K562 (cell line): ENCODE results near the gene HYAL1. TPM values are rescaled to one million over a fixed set of nuclear protein-coding genes. Genes with fewer than 3 reads are reported as not detected.

Source experiments
- CBX3 ChIP-seq, 2 experiments: IDR thresholded peaks; 1 replicate in 1 of 2; 2 replicates in 1 of 2; pipeline ENCODE4 v1.6.1; 2012; ENCODE audit warnings: inconsistent platforms in 2 of 2, low read length in 2 of 2, borderline replicate concordance in 1 of 2, control low read depth in 1 of 2
- ETV5 ChIP-seq: sonication (generic); formaldehyde crosslinking; IDR thresholded peaks from 2 replicates; pipeline ENCODE4 v1.4.0; 2020; ENCODE audit warnings: low read depth, mild to moderate bottlenecking, missing genetic modification reagents
- HNRNPLL ChIP-seq: fragments of 200-400 bp; formaldehyde crosslinking; IDR thresholded peaks from 2 replicates; pipeline ENCODE4 v1.6.1; 2017; ENCODE audit warnings: low read length, low read depth, mild to moderate bottlenecking; ENCODE audit not compliant: poor library complexity, severe bottlenecking
- KAT7 ChIP-seq: sonication (generic); formaldehyde crosslinking; IDR thresholded peaks from 2 replicates; pipeline ENCODE4 v1.8.0; 2022; ENCODE audit warnings: missing genetic modification reagents, mild to moderate bottlenecking, borderline replicate concordance
- NFIC ChIP-seq: fragments of 450-650 bp; IDR thresholded peaks from 2 replicates; pipeline ENCODE4 v1.6.1; 2017; ENCODE audit warnings: mild to moderate bottlenecking, inconsistent platforms
- RBM25 ChIP-seq: fragments of 200-400 bp; formaldehyde crosslinking; IDR thresholded peaks from 2 replicates; pipeline ENCODE4 v1.6.1; 2018; ENCODE audit warnings: low read length, low read depth, moderate library complexity; ENCODE audit not compliant: severe bottlenecking
- SRSF7 ChIP-seq: fragments of 200-400 bp; formaldehyde crosslinking; optimal IDR thresholded peaks from 2 replicates; pipeline ENCODE3; 2017; ENCODE audit warnings: mild to moderate bottlenecking, low read depth, low read length
- TBL1XR1 ChIP-seq, 2 experiments: IDR thresholded peaks; 2 replicates each; pipeline ENCODE4 v1.6.1; 2012; ENCODE audit warnings: improper control_type of control experiment in 2 of 2, low read length in 2 of 2, mild to moderate bottlenecking in 1 of 2
- TOE1 ChIP-seq, 2 experiments: fragments of 450-650 bp in 1 of 2; sonication (generic) in 1 of 2; formaldehyde crosslinking in 1 of 2; IDR thresholded peaks; 2 replicates each; pipeline versions ENCODE4 v1.7.1 to v1.8.0; 2016 to 2022; ENCODE audit warnings: borderline replicate concordance in 2 of 2, mild to moderate bottlenecking in 2 of 2, antibody characterized with exemption in 1 of 2, inconsistent platforms in 1 of 2, low read depth in 1 of 2, missing genetic modification reagents in 1 of 2, moderate library complexity in 1 of 2
- ZBTB7A ChIP-seq: IDR thresholded peaks from 2 replicates; pipeline ENCODE4 v1.6.1; 2011; ENCODE audit warnings: low read depth, mild to moderate bottlenecking, low read length, moderate library complexity, borderline replicate concordance; ENCODE audit not compliant: control insufficient read depth
- ZNF408 ChIP-seq: fragments of 250-450 bp; sonication (Bioruptor Pico); IDR thresholded peaks from 2 replicates; pipeline ENCODE4 v1.4.0; 2020; ENCODE audit warnings: low read depth, mild to moderate bottlenecking, moderate library complexity
- polyA plus RNA-seq, 8 experiments: library from polyadenylated mRNA; depleted of rRNA in 4 of 8; stranded (reverse) in 5 of 8; unstranded in 3 of 8; fragments of >200 nt; fragmentation: Nextera tagmentation in 2 of 8; fragmentation: Illumina TruSeq in 1 of 8; extraction: Ambion mirVana in 2 of 8; extraction: Trizol in 1 of 8; gene quantifications; 2 replicates each; pipeline versions ENCODE4 v1.2.1 to v1.2.3, GENCODE V29; 2011 to 2014; ENCODE audit warnings: inconsistent platforms in 1 of 8, missing spikeins in 1 of 8
- total RNA-seq, 7 experiments: library from RNA; depleted of rRNA in 6 of 7; stranded (reverse); fragments of >200 nt in 6 of 7; fragmentation: Illumina TruSeq in 2 of 7; extraction: Trizol in 2 of 7; gene quantifications; 2 replicates each; pipeline versions ENCODE4 v1.2.1 to v1.2.3, GENCODE V29; 2011 to 2021; ENCODE audit warnings: low replicate concordance in 1 of 7
- TF ChIP-seq, protein P1 (sequence below), 2 experiments: fragments of 450-650 bp; conservative IDR thresholded peaks; 2 replicates each; pipeline ENCODE4 v1.6.1; 2017; ENCODE audit warnings: mild to moderate bottlenecking in 2 of 2, moderate library complexity in 2 of 2
- TF ChIP-seq, protein P2 (sequence below): fragments of 450-650 bp; formaldehyde crosslinking; conservative IDR thresholded peaks from 2 replicates; pipeline ENCODE4 v1.4.0; 2022; ENCODE audit warnings: mild to moderate bottlenecking, missing genetic modification characterization
- TF ChIP-seq, protein P3 (sequence below): fragments of 250-450 bp; sonication (Bioruptor Pico); IDR thresholded peaks from 2 replicates; pipeline ENCODE4 v1.4.0; 2020; ENCODE audit warnings: borderline replicate concordance
- TF ChIP-seq, protein P4 (sequence below): fragments of 250-450 bp; sonication (Bioruptor Pico); IDR thresholded peaks from 2 replicates; pipeline ENCODE4 v1.5.0; 2021
- TF ChIP-seq, protein P5 (sequence below), 2 experiments: fragments of 150-350 bp in 1 of 2; IDR thresholded peaks; 2 replicates each; pipeline ENCODE4 v1.6.1; 2012 to 2016; ENCODE audit warnings: low read depth in 2 of 2, low read length in 2 of 2, mild to moderate bottlenecking in 1 of 2, moderate library complexity in 1 of 2

Gene HYAL1
- total and polyA plus RNA-seq, 9 of the 15 experiments (the other 6 are each of a cell fraction or from before 2014, with no cell fraction given): 1.4 to 8.5 (median 4.7) TPM

DNA sequence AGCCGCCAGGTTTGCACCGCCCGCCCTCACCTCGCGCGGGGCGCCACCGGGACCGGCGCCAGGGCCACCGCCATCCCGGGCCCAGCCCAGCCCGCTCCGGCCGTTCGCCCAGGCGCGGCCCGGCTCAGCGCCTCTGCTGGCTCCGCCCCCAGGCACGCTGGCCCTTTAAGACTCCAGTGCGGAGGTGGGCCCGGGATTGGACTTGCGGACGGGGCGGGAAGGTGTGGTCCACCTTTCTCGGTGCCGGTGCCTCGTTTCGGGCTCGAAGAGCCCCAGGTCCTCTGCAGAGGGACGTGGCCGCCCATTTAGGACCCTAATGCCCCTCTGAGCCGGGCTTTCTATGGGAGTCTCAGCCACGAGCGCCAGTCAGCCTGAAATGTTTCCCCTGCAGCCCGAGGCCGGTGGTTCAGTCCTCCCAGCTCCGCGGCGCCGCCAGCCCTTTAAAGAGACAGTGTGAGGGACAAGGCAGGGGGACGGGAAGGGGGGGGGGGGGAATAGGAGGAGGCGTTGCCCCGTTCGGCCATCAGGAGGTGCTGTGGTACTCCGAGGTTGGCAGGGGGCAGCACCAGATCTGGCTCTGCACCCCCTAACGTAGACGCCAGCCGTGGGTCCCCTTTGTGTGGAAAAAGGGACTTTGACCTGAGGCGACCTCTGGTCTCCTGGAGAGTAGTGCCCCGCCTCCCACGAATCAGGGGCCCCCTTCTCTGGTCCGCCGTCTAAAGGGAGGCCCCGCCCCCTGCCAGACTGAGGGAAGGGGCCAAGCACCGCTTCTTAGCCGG is 18.2 kb upstream of the HYAL1 start (continued):
- TF ChIP-seq NFIC: peak; percentile 56; the same call in 1 of the 2 replicates
- TF ChIP-seq, protein P1, sequence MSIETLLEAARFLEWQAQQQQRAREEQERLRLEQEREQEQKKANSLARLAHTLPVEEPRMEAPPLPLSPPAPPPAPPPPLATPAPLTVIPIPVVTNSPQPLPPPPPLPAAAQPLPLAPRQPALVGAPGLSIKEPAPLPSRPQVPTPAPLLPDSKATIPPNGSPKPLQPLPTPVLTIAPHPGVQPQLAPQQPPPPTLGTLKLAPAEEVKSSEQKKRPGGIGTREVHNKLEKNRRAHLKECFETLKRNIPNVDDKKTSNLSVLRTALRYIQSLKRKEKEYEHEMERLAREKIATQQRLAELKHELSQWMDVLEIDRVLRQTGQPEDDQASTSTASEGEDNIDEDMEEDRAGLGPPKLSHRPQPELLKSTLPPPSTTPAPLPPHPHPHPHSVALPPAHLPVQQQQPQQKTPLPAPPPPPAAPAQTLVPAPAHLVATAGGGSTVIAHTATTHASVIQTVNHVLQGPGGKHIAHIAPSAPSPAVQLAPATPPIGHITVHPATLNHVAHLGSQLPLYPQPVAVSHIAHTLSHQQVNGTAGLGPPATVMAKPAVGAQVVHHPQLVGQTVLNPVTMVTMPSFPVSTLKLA (conservative IDR thresholded peaks at IDR 0.05): peak; percentile 77 to 87
- peak; percentile 31 for TF ChIP-seq RBM25
- no peak for TF ChIP-seq SRSF7
- TF ChIP-seq TOE1 (IDR thresholded peaks at IDR 0.05; ENCODE audit: borderline replicate concordance): peak; percentile 100
- TF ChIP-seq TOE1 (CRISPR knock-in tag; IDR thresholded peaks at IDR 0.05; ENCODE audit: borderline replicate concordance, low read depth): no peak
- TF ChIP-seq, protein P2, sequence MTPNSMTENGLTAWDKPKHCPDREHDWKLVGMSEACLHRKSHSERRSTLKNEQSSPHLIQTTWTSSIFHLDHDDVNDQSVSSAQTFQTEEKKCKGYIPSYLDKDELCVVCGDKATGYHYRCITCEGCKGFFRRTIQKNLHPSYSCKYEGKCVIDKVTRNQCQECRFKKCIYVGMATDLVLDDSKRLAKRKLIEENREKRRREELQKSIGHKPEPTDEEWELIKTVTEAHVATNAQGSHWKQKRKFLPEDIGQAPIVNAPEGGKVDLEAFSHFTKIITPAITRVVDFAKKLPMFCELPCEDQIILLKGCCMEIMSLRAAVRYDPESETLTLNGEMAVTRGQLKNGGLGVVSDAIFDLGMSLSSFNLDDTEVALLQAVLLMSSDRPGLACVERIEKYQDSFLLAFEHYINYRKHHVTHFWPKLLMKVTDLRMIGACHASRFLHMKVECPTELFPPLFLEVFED: no peak
- TF ChIP-seq, protein P3, sequence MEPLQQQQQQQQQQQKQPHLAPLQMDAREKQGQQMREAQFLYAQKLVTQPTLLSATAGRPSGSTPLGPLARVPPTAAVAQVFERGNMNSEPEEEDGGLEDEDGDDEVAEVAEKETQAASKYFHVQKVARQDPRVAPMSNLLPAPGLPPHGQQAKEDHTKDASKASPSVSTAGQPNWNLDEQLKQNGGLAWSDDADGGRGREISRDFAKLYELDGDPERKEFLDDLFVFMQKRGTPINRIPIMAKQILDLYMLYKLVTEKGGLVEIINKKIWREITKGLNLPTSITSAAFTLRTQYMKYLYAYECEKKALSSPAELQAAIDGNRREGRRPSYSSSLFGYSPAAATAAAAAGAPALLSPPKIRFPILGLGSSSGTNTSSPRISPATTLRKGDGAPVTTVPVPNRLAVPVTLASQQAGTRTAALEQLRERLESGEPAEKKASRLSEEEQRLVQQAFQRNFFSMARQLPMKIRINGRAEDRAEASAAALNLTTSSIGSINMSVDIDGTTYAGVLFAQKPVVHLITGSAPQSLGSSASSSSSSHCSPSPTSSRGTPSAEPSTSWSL: no peak
- TF ChIP-seq TBL1XR1 (IDR thresholded peaks at IDR 0.05; ENCODE audit: low read length in 2 of 2): no peak
- no peak for TF ChIP-seq HNRNPLL
- no peak for TF ChIP-seq KAT7
- TF ChIP-seq ZNF408: no peak
- no peak for TF ChIP-seq CBX3 (IDR thresholded peaks at IDR 0.05; ENCODE audit: borderline replicate concordance in 1 of 2, low read length in 2 of 2)
- TF ChIP-seq, protein P4, sequence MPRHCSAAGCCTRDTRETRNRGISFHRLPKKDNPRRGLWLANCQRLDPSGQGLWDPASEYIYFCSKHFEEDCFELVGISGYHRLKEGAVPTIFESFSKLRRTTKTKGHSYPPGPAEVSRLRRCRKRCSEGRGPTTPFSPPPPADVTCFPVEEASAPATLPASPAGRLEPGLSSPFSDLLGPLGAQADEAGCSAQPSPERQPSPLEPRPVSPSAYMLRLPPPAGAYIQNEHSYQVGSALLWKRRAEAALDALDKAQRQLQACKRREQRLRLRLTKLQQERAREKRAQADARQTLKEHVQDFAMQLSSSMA (CRISPR knock-in tag): no peak
- TF ChIP-seq ZBTB7A: peak; percentile 11; the same call in 1 of the 2 replicates
- TF ChIP-seq, protein P5, sequence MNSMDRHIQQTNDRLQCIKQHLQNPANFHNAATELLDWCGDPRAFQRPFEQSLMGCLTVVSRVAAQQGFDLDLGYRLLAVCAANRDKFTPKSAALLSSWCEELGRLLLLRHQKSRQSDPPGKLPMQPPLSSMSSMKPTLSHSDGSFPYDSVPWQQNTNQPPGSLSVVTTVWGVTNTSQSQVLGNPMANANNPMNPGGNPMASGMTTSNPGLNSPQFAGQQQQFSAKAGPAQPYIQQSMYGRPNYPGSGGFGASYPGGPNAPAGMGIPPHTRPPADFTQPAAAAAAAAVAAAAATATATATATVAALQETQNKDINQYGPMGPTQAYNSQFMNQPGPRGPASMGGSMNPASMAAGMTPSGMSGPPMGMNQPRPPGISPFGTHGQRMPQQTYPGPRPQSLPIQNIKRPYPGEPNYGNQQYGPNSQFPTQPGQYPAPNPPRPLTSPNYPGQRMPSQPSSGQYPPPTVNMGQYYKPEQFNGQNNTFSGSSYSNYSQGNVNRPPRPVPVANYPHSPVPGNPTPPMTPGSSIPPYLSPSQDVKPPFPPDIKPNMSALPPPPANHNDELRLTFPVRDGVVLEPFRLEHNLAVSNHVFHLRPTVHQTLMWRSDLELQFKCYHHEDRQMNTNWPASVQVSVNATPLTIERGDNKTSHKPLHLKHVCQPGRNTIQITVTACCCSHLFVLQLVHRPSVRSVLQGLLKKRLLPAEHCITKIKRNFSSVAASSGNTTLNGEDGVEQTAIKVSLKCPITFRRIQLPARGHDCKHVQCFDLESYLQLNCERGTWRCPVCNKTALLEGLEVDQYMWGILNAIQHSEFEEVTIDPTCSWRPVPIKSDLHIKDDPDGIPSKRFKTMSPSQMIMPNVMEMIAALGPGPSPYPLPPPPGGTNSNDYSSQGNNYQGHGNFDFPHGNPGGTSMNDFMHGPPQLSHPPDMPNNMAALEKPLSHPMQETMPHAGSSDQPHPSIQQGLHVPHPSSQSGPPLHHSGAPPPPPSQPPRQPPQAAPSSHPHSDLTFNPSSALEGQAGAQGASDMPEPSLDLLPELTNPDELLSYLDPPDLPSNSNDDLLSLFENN (IDR thresholded peaks at IDR 0.05; ENCODE audit: low read depth in 2 of 2, low read length in 2 of 2): 0 out of 4 replicates have a peak, but pooled peaks of 1 of the 2 experiments have one; percentile 12
- no peak for TF ChIP-seq ETV5 (CRISPR knock-in tag)
